HG03469 (cell line): Measurements from ENCODE around the gene KIAA0513.
A peak's percentile ranks its signal among the peaks of the same experiment; 100 is the strongest.

ENCODE experiments used
- ATAC-seq: cut with Tn5 transposase; IDR thresholded peaks from one replicate; pipeline ENCODE4 v1.9.1; 2021; ENCODE audit warnings: mild to moderate bottlenecking, moderate library complexity, moderate number of reproducible peaks; ENCODE audit not compliant: unreplicated experiment

KIAA0513 gene

GRCh38 chr16:85027349-85027957 lies at the start of gene KIAA0513:
TSS of gene KIAA0513 (plus strand) at chr16:85027795. CDS start at chr16:85067072, 39,277 bp downstream.
- ATAC-seq, result peak; percentile 59

- no peak for ATAC-seq
Observed at GRCh38 chr16:84979516-84979915, 48.1 kb upstream of the KIAA0513 start.

- no peak for ATAC-seq
Observed at GRCh38 chr16:84982434-84982833, 45.2 kb upstream of the KIAA0513 start.

- ATAC-seq, result no peak
Observed at GRCh38 chr16:84985079-84986065, 42.2 kb upstream of the KIAA0513 start.

- ATAC-seq, result no peak
Observed at GRCh38 chr16:84986102-84986501, 41.5 kb upstream of the KIAA0513 start.

- ATAC-seq, result no peak
Observed at GRCh38 chr16:84986879-84987278, 40.7 kb upstream of the KIAA0513 start.

GRCh38 chr16:84988328-84989080 lies 39.1 kb upstream of the KIAA0513 start:
- ATAC-seq, result no peak

GRCh38 chr16:84989749-84990620 lies 37.6 kb upstream of the KIAA0513 start:
- ATAC-seq, result no peak

GRCh38 chr16:84990782-84991181 lies 36.8 kb upstream of the KIAA0513 start:
- ATAC-seq, result no peak

- no peak for ATAC-seq
Observed at GRCh38 chr16:84992717-84993075, 34.9 kb upstream of the KIAA0513 start.

GRCh38 chr16:84993926-84994325 lies 33.7 kb upstream of the KIAA0513 start:
- no peak for ATAC-seq

GRCh38 chr16:84995663-84996062 lies 31.9 kb upstream of the KIAA0513 start:
- ATAC-seq, result no peak

- no peak for ATAC-seq
Observed at GRCh38 chr16:84996365-84996764, 31.2 kb upstream of the KIAA0513 start.

GRCh38 chr16:84999200-84999599 lies 28.4 kb upstream of the KIAA0513 start:
- no peak for ATAC-seq

GRCh38 chr16:84999857-85000480 lies 27.6 kb upstream of the KIAA0513 start:
- ATAC-seq, result no peak

GRCh38 chr16:85002099-85002541 lies 25.5 kb upstream of the KIAA0513 start:
- ATAC-seq, result no peak

- no peak for ATAC-seq
Observed at GRCh38 chr16:85002608-85003007, 25.0 kb upstream of the KIAA0513 start.

- ATAC-seq, result no peak
Observed at GRCh38 chr16:85003076-85003475, 24.5 kb upstream of the KIAA0513 start.

GRCh38 chr16:85003725-85004586 lies 23.6 kb upstream of the KIAA0513 start:
- no peak for ATAC-seq
